ENCODE measurements around the gene PDE6H. TPM values are rescaled to one million over a fixed set of nuclear protein-coding genes. Genes with fewer than 3 reads are reported as not detected.

PDE6H gene
- total and polyA plus RNA-seq, 10 of the 15 experiments (the other 5 are each of a cell fraction or from before 2014, with no cell fraction given): 0.16 TPM; not detected in 9

DNA sequence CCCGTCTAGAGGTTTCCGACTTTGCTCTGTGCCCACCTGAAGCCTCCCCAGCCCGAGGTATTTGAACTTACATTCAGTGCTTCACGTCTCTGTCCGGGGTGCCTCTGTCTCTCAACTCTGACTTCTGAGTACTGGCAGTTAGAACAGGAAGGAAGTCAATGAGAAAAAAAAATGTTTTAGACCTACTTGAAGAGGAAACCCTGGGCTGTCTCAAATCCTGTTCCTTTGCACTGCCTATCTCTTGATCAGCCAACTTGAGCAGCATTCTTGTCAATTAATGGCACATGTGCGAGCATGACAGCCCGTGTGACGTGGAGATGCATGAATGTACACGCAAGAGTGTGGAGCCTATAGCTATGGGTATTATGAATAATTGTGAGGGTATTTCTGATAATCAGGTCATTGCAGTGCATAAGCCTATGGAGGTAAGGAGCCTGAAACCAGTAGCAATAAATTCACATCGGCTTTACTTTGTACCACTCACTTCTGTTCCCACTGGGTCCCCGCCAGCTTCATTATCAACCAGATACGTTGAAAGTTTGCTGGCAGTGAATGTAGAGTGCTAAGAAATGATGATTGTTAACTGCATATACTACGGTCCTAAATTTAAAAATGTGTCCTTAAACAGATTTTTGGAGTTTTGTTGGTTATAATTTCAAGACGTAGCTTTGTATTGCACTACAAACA lies 11.2 kb upstream of the PDE6H start, which contains the start of gene ARHGDIB (continued):
- TF ChIP-seq TCF3 (IDR thresholded peaks at IDR 0.05; ENCODE audit: borderline replicate concordance, insufficient read depth, low read depth, low read length): no peak
- no peak for TF ChIP-seq ASH2L (IDR thresholded peaks at IDR 0.05; ENCODE audit: borderline replicate concordance, low read depth)
- TF ChIP-seq STAT3 (IDR thresholded peaks at IDR 0.05; ENCODE audit: low read depth, low read length): no peak
- no peak for TF ChIP-seq BRCA1 (IDR thresholded peaks at IDR 0.05; ENCODE audit: low read depth, low read length)
- peak; percentile 77 for TF ChIP-seq POLR2AphosphoS5 (IDR thresholded peaks at IDR 0.05; ENCODE audit: low read length)
- TF ChIP-seq EP300 (IDR thresholded peaks at IDR 0.05; ENCODE audit: borderline replicate concordance in 1 of 2, control insufficient read depth in 1 of 2, low read depth in 2 of 2, low read length in 2 of 2): no peak; a peak in 1 of 4 replicates
- TF ChIP-seq RAD21 (IDR thresholded peaks at IDR 0.05; ENCODE audit: insufficient read depth, low read depth, low read length): no peak
- no peak for TF ChIP-seq RBBP5 (conservative IDR thresholded peaks at IDR 0.05)
- TF ChIP-seq E4F1 (IDR thresholded peaks at IDR 0.05; ENCODE audit: borderline replicate concordance, partially characterized antibody): no peak
- peak; percentile 77 for TF ChIP-seq MYB (IDR thresholded peaks at IDR 0.05; ENCODE audit: borderline replicate concordance, low read depth, low read length)
- TF ChIP-seq, protein P1, sequence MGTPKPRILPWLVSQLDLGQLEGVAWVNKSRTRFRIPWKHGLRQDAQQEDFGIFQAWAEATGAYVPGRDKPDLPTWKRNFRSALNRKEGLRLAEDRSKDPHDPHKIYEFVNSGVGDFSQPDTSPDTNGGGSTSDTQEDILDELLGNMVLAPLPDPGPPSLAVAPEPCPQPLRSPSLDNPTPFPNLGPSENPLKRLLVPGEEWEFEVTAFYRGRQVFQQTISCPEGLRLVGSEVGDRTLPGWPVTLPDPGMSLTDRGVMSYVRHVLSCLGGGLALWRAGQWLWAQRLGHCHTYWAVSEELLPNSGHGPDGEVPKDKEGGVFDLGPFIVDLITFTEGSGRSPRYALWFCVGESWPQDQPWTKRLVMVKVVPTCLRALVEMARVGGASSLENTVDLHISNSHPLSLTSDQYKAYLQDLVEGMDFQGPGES (IDR thresholded peaks at IDR 0.05): no peak
- TF ChIP-seq ZNF384 (IDR thresholded peaks at IDR 0.05; ENCODE audit: borderline replicate concordance, low read depth, low read length): peak; percentile 83; the same call in 1 of the 2 replicates
- no peak for TF ChIP-seq PAX8 (IDR thresholded peaks at IDR 0.05)
- no peak for TF ChIP-seq HSF1 (IDR thresholded peaks at IDR 0.05; ENCODE audit: low read depth, low read length)
- TF ChIP-seq, protein P2, sequence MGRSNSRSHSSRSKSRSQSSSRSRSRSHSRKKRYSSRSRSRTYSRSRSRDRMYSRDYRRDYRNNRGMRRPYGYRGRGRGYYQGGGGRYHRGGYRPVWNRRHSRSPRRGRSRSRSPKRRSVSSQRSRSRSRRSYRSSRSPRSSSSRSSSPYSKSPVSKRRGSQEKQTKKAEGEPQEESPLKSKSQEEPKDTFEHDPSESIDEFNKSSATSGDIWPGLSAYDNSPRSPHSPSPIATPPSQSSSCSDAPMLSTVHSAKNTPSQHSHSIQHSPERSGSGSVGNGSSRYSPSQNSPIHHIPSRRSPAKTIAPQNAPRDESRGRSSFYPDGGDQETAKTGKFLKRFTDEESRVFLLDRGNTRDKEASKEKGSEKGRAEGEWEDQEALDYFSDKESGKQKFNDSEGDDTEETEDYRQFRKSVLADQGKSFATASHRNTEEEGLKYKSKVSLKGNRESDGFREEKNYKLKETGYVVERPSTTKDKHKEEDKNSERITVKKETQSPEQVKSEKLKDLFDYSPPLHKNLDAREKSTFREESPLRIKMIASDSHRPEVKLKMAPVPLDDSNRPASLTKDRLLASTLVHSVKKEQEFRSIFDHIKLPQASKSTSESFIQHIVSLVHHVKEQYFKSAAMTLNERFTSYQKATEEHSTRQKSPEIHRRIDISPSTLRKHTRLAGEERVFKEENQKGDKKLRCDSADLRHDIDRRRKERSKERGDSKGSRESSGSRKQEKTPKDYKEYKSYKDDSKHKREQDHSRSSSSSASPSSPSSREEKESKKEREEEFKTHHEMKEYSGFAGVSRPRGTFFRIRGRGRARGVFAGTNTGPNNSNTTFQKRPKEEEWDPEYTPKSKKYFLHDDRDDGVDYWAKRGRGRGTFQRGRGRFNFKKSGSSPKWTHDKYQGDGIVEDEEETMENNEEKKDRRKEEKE (IDR thresholded peaks at IDR 0.05): no peak
- TF ChIP-seq, protein P3, sequence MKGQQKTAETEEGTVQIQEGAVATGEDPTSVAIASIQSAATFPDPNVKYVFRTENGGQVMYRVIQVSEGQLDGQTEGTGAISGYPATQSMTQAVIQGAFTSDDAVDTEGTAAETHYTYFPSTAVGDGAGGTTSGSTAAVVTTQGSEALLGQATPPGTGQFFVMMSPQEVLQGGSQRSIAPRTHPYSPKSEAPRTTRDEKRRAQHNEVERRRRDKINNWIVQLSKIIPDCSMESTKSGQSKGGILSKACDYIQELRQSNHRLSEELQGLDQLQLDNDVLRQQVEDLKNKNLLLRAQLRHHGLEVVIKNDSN (IDR thresholded peaks at IDR 0.05; ENCODE audit: borderline replicate concordance, extremely low read length, insufficient read depth, low read depth, low read length): no peak
- TF ChIP-seq KLF5 (IDR thresholded peaks at IDR 0.05; ENCODE audit: partially characterized antibody): no peak
- peak; percentile 64 for TF ChIP-seq IKZF1 (conservative IDR thresholded peaks at IDR 0.05)
- TF ChIP-seq NR2F1 (conservative IDR thresholded peaks at IDR 0.05): no peak
